Left ventricle myocardium inferior (tissue), 1 donor: ENCODE data around the gene UPF1. TPM values are rescaled to one million over a fixed set of nuclear protein-coding genes. Genes with fewer than 3 reads are reported as not detected.

Experiments used
- DNase-seq: peaks from one replicate; pipeline ENCODE4 v3.0.0-alpha.2; 2020
- H3K27ac ChIP-seq: fragments of 200-600 bp; replicated peaks from 2 replicates; pipeline ENCODE4 v1.8.0; 2021
- H3K27me3 ChIP-seq: fragments of 200-600 bp; 2 replicates; pipeline ENCODE4 v1.8.0; 2021; ENCODE audit warnings: low read depth
- H3K36me3 ChIP-seq: fragments of 200-600 bp; 2 replicates; pipeline ENCODE4 v1.8.0; 2021
- H3K4me1 ChIP-seq: fragments of 200-600 bp; 2 replicates; pipeline ENCODE4 v1.8.0; 2021
- H3K4me3 ChIP-seq: fragments of 200-600 bp; 2 replicates; pipeline ENCODE4 v1.8.0; 2021; ENCODE audit warnings: mild to moderate bottlenecking, moderate library complexity
- H3K9me3 ChIP-seq: fragments of 200-600 bp; replicated peaks from 2 replicates; pipeline ENCODE4 v1.8.0; 2021
- CTCF ChIP-seq: fragments of 200-600 bp; IDR thresholded peaks from 2 replicates; pipeline ENCODE4 v1.8.0; 2021; ENCODE audit warnings: antibody characterized with exemption, mild to moderate bottlenecking, borderline replicate concordance
- intact Hi-C: fragments of 100-400 bp; cut with micrococcal nuclease; formaldehyde crosslinking; loops from one replicate; pipeline ENCODE4 v1.11.0; 2022
- total RNA-seq: library from RNA; stranded (reverse); fragmentation: NEBNext Ultra II Directional; extraction: Animal tissue kit (Norgen Biotek cat#: 25700); gene quantifications from one replicate; pipeline ENCODE4 v1.2.1, GENCODE V29; 2021
- donor health status: DM: no; HTN: yes; CAD: no; lungs with severe emphysema.

UPF1 gene
- total RNA-seq, 1 donor from 2014 or later: 32.3 TPM

GRCh38 chr19:18842166-18842565 is 10.4 kb downstream of the UPF1 start:
- TF ChIP-seq CTCF: no peak
- Histone ChIP-seq H3K4me3 (no peak overlapping the region), H3K36me3 (no peaks in the 10 kb centered on the region), H3K27ac (no peak overlapping the region), H3K4me1 (peaks cover 96% of the 10 kb centered on the region), H3K27me3 (no peaks in the 10 kb centered on the region), H3K9me3 (no peaks in the 10 kb centered on the region)
- intact Hi-C loops: no loop called here
- DNase-seq: no peak

- Histone ChIP-seq H3K9me3 (no peaks in the 10 kb centered on the region), H3K27ac (no peak overlapping the region), H3K4me3 (no peak overlapping the region), H3K27me3 (no peaks in the 10 kb centered on the region), H3K4me1 (peaks cover 96% of the 10 kb centered on the region), H3K36me3 (no peaks in the 10 kb centered on the region)
- intact Hi-C loops: no loop called here
- no peak for TF ChIP-seq CTCF
- DNase-seq: no peak
Observed at GRCh38 chr19:18843960-18844359, 12.2 kb downstream of the UPF1 start.

- Histone ChIP-seq H3K36me3 (no peaks in the 10 kb centered on the region), H3K27ac (no peak overlapping the region), H3K27me3 (no peaks in the 10 kb centered on the region), H3K4me3 (no peak overlapping the region), H3K4me1 (peaks cover 96% of the 10 kb centered on the region), H3K9me3 (no peaks in the 10 kb centered on the region)
- no peak for TF ChIP-seq CTCF
- intact Hi-C loops: no loop called here
- DNase-seq: no peak
Observed at GRCh38 chr19:18844806-18845329, 13.1 kb downstream of the UPF1 start.

GRCh38 chr19:18845961-18846360 is 14.2 kb downstream of the UPF1 start:
- Histone ChIP-seq H3K36me3 (peaks cover 11% of the 10 kb centered on the region), H3K4me3 (no peak overlapping the region), H3K27me3 (no peaks in the 10 kb centered on the region), H3K27ac (no peak overlapping the region), H3K4me1 (peaks cover 96% of the 10 kb centered on the region), H3K9me3 (no peaks in the 10 kb centered on the region)
- TF ChIP-seq CTCF: no peak
- intact Hi-C loops: no loop called here
- DNase-seq: no peak

GRCh38 chr19:18846862-18847548 is 15.2 kb downstream of the UPF1 start:
- H3K4me3 ChIP-seq: no peak overlapping the region
- H3K36me3 ChIP-seq: peaks cover 21% of the 10 kb centered on the region
- peak; percentile 91 for TF ChIP-seq CTCF
- H3K4me1 ChIP-seq: peaks cover 92% of the 10 kb centered on the region
- peak overlapping the region; percentile 89 for H3K27ac ChIP-seq
- H3K27me3 ChIP-seq: no peaks in the 10 kb centered on the region
- intact Hi-C loops: no loop called here
- no peaks in the 10 kb centered on the region for H3K9me3 ChIP-seq
- DNase-seq: peak; percentile 81
